Neural cell (in vitro differentiated cells): ENCODE data around the gene RHOC.

Source experiments
- EP300 ChIP-seq: fragments of 450-650 bp; conservative IDR thresholded peaks from 2 replicates; pipeline ENCODE4 v1.6.1; 2014; ENCODE audit warnings: antibody characterized with exemption, mild to moderate bottlenecking, moderate library complexity; ENCODE audit not compliant: poor library complexity, severe bottlenecking
- REST ChIP-seq: IDR thresholded peaks from 2 replicates; pipeline ENCODE4 v1.6.1; 2012; ENCODE audit warnings: borderline replicate concordance

- TF ChIP-seq REST (no peak), EP300 (no peak)
Measured at GRCh38 chr1:112686835-112687234, 20.1 kb downstream of the RHOC start.
